Activated naive CD8-positive, alpha-beta T cell treated with anti-CD3 and anti-CD28 coated beads, Interleukin-2, amount 10 ng/mL, durations not matched to agents 7 days and 5 days (primary cell): ENCODE results near the gene VWA2. TPM values are rescaled to one million over a fixed set of nuclear protein-coding genes. Genes with fewer than 3 reads are reported as not detected.
A peak's percentile ranks its signal among the peaks of the same experiment; 100 is the strongest.

ENCODE experiments used
- ATAC-seq: fragments of 150-1000 bp; cut with Tn5 transposase; one replicate; pipeline ENCODE4 v1.10.0; 2021; ENCODE audit warnings: low read depth, moderate library complexity
- POLR2A ChIA-PET: fragments of 350-600 bp; sonication (Branson Sonifier 250); formaldehyde crosslinking; loops from one replicate; lab custom pipeline; 2021; ENCODE audit warnings: antibody characterized with exemption; lab: Charles Lee
- DNase-seq: peaks from one replicate; pipeline ENCODE4 v3.0.0; 2021
- H3K27ac Mint-ChIP-seq: one replicate; pipeline ENCODE4 v1.8.0; 2022; ENCODE audit warnings: mild to moderate bottlenecking, mixed read lengths
- H3K27me3 Mint-ChIP-seq: one replicate; pipeline ENCODE4 v1.8.0; 2022; ENCODE audit warnings: mild to moderate bottlenecking, moderate library complexity, mixed read lengths
- H3K36me3 Mint-ChIP-seq: one replicate; pipeline ENCODE4 v1.8.0; 2021; ENCODE audit warnings: mild to moderate bottlenecking, mixed read lengths
- H3K4me1 Mint-ChIP-seq: one replicate; pipeline ENCODE4 v1.8.0; 2021; ENCODE audit warnings: mixed read lengths
- H3K4me3 Mint-ChIP-seq: one replicate; pipeline ENCODE4 v1.8.0; 2022; ENCODE audit warnings: mild to moderate bottlenecking, moderate library complexity, mixed read lengths
- H3K9me3 Mint-ChIP-seq: one replicate; pipeline ENCODE4 v1.8.0; 2021; ENCODE audit warnings: mixed read lengths
- total RNA-seq, 2 experiments: library from RNA; stranded (reverse); gene quantifications; one replicate each; pipeline ENCODE4 v1.2.3, GENCODE V29; 2021

VWA2 gene, protein sequence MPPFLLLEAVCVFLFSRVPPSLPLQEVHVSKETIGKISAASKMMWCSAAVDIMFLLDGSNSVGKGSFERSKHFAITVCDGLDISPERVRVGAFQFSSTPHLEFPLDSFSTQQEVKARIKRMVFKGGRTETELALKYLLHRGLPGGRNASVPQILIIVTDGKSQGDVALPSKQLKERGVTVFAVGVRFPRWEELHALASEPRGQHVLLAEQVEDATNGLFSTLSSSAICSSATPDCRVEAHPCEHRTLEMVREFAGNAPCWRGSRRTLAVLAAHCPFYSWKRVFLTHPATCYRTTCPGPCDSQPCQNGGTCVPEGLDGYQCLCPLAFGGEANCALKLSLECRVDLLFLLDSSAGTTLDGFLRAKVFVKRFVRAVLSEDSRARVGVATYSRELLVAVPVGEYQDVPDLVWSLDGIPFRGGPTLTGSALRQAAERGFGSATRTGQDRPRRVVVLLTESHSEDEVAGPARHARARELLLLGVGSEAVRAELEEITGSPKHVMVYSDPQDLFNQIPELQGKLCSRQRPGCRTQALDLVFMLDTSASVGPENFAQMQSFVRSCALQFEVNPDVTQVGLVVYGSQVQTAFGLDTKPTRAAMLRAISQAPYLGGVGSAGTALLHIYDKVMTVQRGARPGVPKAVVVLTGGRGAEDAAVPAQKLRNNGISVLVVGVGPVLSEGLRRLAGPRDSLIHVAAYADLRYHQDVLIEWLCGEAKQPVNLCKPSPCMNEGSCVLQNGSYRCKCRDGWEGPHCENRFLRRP
- total RNA-seq: not detected

- Mint-ChIP-seq H3K4me1 (peaks cover 2% of the 10 kb centered on the region), H3K9me3 (no peaks in the 10 kb centered on the region), H3K36me3 (no peaks in the 10 kb centered on the region), H3K27ac (no peak within 1 kb of the TSS), H3K27me3 (peaks cover 65% of the 10 kb centered on the region), H3K4me3 (peak within 1 kb of the TSS; percentile 51)
- POLR2A ChIA-PET: interaction anchor here (0.7 kb wide), 1 partner anchor 280 kb away, joined by 3 read pairs; no protein-coding TSS in a partner anchor
- DNase-seq: peak; percentile 59
- peak; percentile 63 for ATAC-seq
Measured at GRCh38 chr10:114239117-114239993, at the start of gene VWA2. TSS of gene VWA2 (plus strand) at chr10:114239254. CDS start at chr10:114248714, 9,460 bp downstream.

GRCh38 chr10:114189700-114190099 is 49.4 kb upstream of the VWA2 start:
- Mint-ChIP-seq H3K4me3 (no peak overlapping the region), H3K9me3 (no peaks in the 10 kb centered on the region), H3K36me3 (no peaks in the 10 kb centered on the region), H3K27ac (no peak overlapping the region), H3K27me3 (peaks cover 53% of the 10 kb centered on the region), H3K4me1 (peaks cover 3% of the 10 kb centered on the region)
- ATAC-seq: no peak
- POLR2A ChIA-PET: no interaction called here
- no peak for DNase-seq

GRCh38 chr10:114195079-114195478 is 44.0 kb upstream of the VWA2 start:
- DNase-seq (no peak), ATAC-seq (peak; percentile 68)
- POLR2A ChIA-PET: no interaction called here
- Mint-ChIP-seq H3K4me3 (no peak overlapping the region), H3K4me1 (peaks cover 13% of the 10 kb centered on the region), H3K27ac (no peak overlapping the region), H3K36me3 (no peaks in the 10 kb centered on the region), H3K27me3 (peaks cover 69% of the 10 kb centered on the region), H3K9me3 (no peaks in the 10 kb centered on the region)

- ATAC-seq (no peak), DNase-seq (no peak)
- no peak overlapping the region for H3K4me3 Mint-ChIP-seq
- H3K9me3 Mint-ChIP-seq: no peaks in the 10 kb centered on the region
- no peaks in the 10 kb centered on the region for H3K36me3 Mint-ChIP-seq
- H3K27me3 Mint-ChIP-seq: peaks cover 65% of the 10 kb centered on the region
- H3K4me1 Mint-ChIP-seq: peaks cover 13% of the 10 kb centered on the region
- no peak overlapping the region for H3K27ac Mint-ChIP-seq
- POLR2A ChIA-PET: no interaction called here
Measured at GRCh38 chr10:114199239-114199638, 39.8 kb upstream of the VWA2 start.

DNA sequence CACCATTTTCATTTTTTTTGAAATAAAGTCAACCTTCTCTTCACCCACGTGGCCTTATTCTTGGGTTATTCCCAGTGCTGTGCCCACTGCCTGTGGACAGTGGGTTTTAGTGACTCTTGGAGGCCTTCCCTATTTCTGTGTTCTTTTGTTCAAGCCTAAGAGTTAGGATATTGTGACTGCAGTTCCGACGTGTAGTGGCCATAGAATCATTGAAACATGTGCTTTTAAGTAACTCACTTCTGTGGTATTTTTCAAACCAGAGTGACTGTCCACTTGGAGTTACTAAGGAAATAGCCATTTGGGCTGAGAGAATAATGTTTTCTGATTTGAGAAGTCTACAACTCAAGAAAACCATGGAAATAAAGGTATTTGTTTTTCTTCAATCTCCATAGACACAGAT is 36.2 kb upstream of the VWA2 start:
- POLR2A ChIA-PET: no interaction called here
- H3K4me3 Mint-ChIP-seq: no peak overlapping the region
- peaks cover 43% of the 10 kb centered on the region for H3K27me3 Mint-ChIP-seq

DNA sequence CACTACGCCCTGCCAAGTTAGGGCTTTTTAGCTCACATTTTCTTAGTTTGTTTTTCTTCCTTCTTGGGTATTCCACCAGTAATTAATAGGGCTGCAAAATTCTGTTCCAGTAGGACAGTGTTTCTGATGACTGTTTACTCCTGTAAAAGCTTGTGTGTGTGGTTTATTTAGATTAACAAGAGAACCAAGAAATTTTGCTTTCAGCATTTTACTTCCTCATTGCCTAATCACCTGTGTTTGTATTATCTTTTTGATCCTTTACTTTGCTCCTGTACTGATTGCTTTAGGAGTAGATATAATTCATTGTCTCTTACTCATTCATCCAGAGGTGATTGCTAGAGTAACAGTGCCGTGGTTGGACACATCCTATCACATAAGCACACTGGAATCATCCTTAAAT is 32.2 kb upstream of the VWA2 start:
- no peak for ATAC-seq
- H3K9me3 Mint-ChIP-seq: no peaks in the 10 kb centered on the region
- POLR2A ChIA-PET: no interaction called here

More for the DNA sequence above, 36.2 kb upstream of the VWA2 start:
- Mint-ChIP-seq H3K36me3 (no peaks in the 10 kb centered on the region), H3K27ac (no peak overlapping the region), H3K4me1 (no peaks in the 10 kb centered on the region), H3K9me3 (no peaks in the 10 kb centered on the region)
- ATAC-seq: no peak
- no peak for DNase-seq

DNA sequence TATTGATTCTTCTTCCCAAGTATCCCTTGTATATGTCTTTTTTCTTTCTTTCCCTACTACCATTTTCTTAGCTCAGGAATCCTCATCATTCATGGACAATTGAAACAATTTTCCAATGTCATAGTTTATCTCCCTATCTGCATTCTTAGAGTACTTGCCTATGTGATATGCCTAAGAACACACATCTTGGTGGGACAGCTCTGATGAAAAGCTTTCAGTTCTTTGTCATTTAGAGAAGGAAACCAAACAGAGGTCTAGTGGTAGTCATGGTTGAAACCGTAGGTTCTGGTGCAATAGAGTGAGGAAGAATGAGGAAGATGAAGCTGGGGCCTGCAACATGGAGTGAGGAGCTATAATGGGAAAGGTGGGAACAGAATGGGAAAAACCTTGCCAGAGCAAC is 31.7 kb upstream of the VWA2 start:
- H3K9me3 Mint-ChIP-seq: no peaks in the 10 kb centered on the region
- peaks cover 37% of the 10 kb centered on the region for H3K27me3 Mint-ChIP-seq
- no peak for ATAC-seq
- no peak overlapping the region for H3K4me3 Mint-ChIP-seq
- H3K4me1 Mint-ChIP-seq: no peaks in the 10 kb centered on the region
- H3K27ac Mint-ChIP-seq: no peak overlapping the region
- DNase-seq: no peak
- POLR2A ChIA-PET: no interaction called here
- H3K36me3 Mint-ChIP-seq: no peaks in the 10 kb centered on the region

More for the DNA sequence above, 32.2 kb upstream of the VWA2 start:
- no peak for DNase-seq
- Mint-ChIP-seq H3K4me3 (no peak overlapping the region), H3K27ac (no peak overlapping the region), H3K36me3 (no peaks in the 10 kb centered on the region), H3K4me1 (no peaks in the 10 kb centered on the region), H3K27me3 (peaks cover 40% of the 10 kb centered on the region)

- Mint-ChIP-seq H3K4me3 (no peak overlapping the region), H3K4me1 (no peaks in the 10 kb centered on the region), H3K27ac (no peak overlapping the region), H3K36me3 (no peaks in the 10 kb centered on the region), H3K9me3 (no peaks in the 10 kb centered on the region), H3K27me3 (peaks cover 33% of the 10 kb centered on the region)
- POLR2A ChIA-PET: no interaction called here
- DNase-seq (no peak), ATAC-seq (no peak)
Measured at GRCh38 chr10:114208351-114208750, 30.7 kb upstream of the VWA2 start.

GRCh38 chr10:114212153-114212552 is 26.9 kb upstream of the VWA2 start:
- no peak for ATAC-seq
- no peak overlapping the region for H3K4me3 Mint-ChIP-seq
- no peaks in the 10 kb centered on the region for H3K9me3 Mint-ChIP-seq

GRCh38 chr10:114215033-114215432 is 24.0 kb upstream of the VWA2 start:
- no peak overlapping the region for H3K27ac Mint-ChIP-seq
- ATAC-seq: no peak
- H3K9me3 Mint-ChIP-seq: no peaks in the 10 kb centered on the region
- no peak for DNase-seq
- POLR2A ChIA-PET: no interaction called here
- H3K4me3 Mint-ChIP-seq: no peak overlapping the region
- peaks cover 29% of the 10 kb centered on the region for H3K27me3 Mint-ChIP-seq
- H3K36me3 Mint-ChIP-seq: no peaks in the 10 kb centered on the region
- H3K4me1 Mint-ChIP-seq: no peaks in the 10 kb centered on the region

More at GRCh38 chr10:114212153-114212552, 26.9 kb upstream of the VWA2 start:
- POLR2A ChIA-PET: no interaction called here
- no peaks in the 10 kb centered on the region for H3K4me1 Mint-ChIP-seq
- no peak overlapping the region for H3K27ac Mint-ChIP-seq
- H3K27me3 Mint-ChIP-seq: peaks cover 30% of the 10 kb centered on the region
- DNase-seq: no peak
- H3K36me3 Mint-ChIP-seq: no peaks in the 10 kb centered on the region

GRCh38 chr10:114220281-114220680 is 18.8 kb upstream of the VWA2 start:
- POLR2A ChIA-PET: no interaction called here
- Mint-ChIP-seq H3K4me3 (no peak overlapping the region), H3K27ac (no peak overlapping the region), H3K9me3 (no peaks in the 10 kb centered on the region), H3K27me3 (peaks cover 25% of the 10 kb centered on the region), H3K36me3 (no peaks in the 10 kb centered on the region), H3K4me1 (no peaks in the 10 kb centered on the region)
- ATAC-seq (no peak), DNase-seq (no peak)

DNA sequence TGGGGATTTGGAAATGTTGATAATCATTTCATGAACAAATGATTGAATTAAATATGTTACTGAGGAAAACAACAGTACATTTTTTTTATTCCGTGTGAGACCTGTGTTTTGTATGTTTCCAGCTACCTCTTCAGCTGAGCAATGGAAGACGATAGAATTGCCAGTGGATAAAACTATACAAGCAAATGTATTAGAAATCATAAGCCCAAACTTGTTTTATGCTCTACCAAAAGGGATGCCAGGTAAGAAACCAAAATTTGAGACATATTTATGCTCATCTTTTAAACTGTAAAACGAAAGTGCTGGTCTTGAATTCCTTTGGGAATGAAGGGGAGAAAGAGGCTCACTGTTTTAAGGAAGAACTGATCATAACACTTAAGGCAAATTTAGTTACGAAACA is 17.8 kb upstream of the VWA2 start:
- Mint-ChIP-seq H3K9me3 (no peaks in the 10 kb centered on the region), H3K27ac (no peak overlapping the region), H3K36me3 (no peaks in the 10 kb centered on the region), H3K27me3 (peaks cover 27% of the 10 kb centered on the region), H3K4me1 (no peaks in the 10 kb centered on the region), H3K4me3 (no peak overlapping the region)
- no peak for ATAC-seq
- POLR2A ChIA-PET: no interaction called here
- DNase-seq: no peak

DNA sequence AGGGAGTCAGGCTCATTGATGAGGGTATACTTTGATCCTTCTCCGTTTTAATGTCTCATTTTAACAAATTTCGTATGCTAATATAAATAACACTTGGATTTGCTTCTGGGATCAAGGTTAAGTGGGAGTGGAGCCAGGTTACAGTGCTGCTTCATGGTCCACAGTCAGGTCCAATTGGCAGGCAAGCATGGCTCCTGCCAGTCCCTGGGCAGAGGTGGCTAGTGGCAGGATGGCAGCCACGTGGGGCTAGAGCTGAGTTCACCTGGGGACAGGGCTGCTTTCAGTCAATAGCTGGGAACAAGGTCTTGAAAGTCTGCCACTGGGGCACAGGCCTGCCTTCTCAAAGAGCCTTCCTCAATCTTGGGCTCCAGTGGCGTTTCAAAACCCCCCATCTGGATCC is 16.0 kb upstream of the VWA2 start:
- no peaks in the 10 kb centered on the region for H3K9me3 Mint-ChIP-seq
- DNase-seq (no peak), ATAC-seq (no peak)
- no peaks in the 10 kb centered on the region for H3K36me3 Mint-ChIP-seq
- no peak overlapping the region for H3K27ac Mint-ChIP-seq
- H3K27me3 Mint-ChIP-seq: peaks cover 27% of the 10 kb centered on the region
- POLR2A ChIA-PET: no interaction called here
- H3K4me1 Mint-ChIP-seq: no peaks in the 10 kb centered on the region
- H3K4me3 Mint-ChIP-seq: no peak overlapping the region
